ENCODE measurements around the gene UPF1.
"Not testable (repeated sequence)": the region's sequence is repeated elsewhere in the genome, so short reads cannot be mapped to it uniquely, and the experiment has no call there.

Gene UPF1

DNA sequence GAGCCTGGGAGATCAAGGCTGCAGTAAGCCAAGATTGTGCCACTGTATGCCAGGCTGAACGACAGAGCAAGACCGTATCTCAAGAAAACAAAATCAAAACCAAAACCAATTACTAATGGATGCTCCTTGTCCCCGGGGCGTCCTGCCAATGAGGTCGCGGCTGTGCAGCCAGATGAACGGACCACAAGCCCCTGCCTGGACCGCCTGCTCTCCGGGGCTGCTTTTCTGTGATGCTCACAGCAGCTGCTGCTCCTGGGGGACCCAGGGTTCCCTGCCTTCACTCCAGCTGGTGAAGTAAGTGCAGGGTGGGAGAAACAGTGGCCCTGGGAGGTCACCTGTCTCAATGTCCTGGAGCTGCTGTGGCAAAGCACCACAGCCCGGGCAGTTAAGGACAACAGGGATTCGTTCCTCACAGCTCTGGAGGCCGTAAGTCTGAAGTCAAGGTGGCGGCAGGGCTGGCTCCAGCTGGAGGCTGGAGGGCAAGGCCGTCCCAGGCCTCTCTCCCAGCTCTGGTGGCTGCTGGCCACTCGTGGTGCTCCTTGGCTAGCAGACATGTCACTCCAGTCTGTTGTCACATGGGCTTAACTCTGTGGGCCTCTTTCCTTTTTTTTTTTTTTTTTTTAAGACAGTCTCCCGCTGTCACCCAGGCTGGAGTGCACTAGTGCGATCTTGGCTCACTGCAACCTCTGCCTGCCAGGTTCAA, 77.3 kb downstream of the UPF1 start:
- in situ Hi-C loops (cut with MboI; ENCODE audit: low sequenced_read_pairs): no loop called here

DNA sequence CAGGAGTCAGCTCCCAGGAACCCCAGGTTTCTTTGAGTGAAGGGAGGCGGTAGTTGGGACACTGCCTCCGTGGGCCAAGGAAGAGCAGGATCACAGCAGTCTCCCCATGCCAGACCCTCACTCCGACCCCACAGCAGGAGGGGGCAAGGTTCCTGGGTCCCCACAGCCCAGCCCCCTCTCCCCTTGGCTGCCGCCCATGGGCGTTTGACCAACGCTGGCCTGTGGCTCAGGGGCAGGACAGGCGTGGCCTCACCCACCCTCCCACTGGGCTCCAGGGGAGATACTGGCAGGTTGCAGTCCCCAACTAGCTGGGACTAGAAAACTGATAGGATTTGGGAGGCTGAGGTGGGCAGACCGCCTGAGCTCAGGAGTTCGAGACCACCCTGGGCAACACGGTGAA, 78.3 kb downstream of the UPF1 start:
- in situ Hi-C loops (cut with MboI; ENCODE audit: low sequenced_read_pairs): no loop called here

DNA sequence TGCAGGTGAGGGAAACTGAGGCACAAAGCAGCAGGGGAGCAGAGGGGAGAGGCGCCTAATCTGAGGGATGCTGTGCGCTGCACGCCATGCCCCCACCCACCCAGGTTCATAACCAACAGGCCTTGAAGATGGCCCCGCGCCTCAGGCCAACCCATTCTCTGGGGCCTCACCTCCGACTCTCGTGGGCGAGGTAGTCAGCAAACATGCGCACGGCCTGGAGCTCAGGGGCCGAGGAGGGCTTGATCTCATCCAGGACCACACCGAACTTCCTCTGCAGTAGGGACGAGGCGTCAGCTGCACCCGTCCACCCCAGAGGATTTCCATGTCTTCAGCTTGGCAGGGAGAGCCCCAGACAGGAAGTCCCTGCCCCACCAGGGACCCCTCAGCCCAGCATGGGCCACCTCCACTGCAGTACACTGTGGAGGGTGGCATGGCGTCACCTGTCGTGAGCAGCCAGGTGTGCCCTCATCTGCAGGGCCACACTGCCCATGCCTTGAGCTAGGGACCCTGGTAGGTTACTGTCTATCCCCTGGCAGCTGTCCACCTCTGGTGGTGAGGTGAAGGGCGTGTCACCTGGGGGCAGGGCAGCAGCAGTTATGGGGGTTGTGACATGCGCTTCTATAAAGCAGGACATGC, 79.2 kb downstream of the UPF1 start:
- in situ Hi-C loops (cut with MboI; ENCODE audit: low sequenced_read_pairs): no loop called here

DNA sequence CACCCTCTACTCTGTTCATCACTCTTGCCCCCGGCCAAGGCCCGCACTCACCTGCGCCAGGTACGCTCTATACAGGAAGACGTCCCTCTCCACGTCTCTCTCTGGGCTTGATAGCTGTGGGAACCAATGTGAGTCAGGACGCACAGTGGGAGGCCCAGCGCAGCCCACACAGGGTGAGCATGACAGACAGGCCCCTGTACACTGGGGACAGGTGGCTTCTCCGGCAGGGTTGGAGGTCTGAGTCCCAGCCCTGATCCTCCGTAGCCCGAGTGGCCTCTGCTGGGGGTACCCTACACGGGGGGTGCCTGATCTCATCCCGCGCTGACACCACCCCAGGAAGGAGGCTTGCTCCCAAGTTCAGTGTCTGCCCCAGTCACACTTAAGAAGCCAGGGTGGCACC, 81.2 kb downstream of the UPF1 start:
- in situ Hi-C loops (cut with MboI; ENCODE audit: low sequenced_read_pairs): no loop called here

DNA sequence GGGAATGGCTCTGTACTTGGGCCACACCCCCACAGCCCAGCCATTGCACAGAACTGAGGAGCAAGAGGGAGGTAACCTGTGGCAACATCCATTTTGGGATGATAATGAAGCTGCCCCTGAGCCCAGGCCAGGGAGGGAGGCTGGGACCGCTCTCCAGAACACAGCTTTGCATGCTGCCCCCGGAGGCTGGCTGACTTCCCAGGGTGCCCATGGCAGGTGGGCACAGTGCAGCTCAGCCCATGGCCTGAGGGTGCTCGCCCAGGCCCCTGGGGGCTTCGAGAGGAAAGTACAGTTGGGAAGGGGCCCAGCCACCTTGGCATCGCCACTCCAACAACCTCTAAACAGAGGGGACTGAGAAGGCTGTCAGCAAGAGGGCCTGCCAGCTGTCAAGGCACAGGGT, 81.7 kb downstream of the UPF1 start:
- in situ Hi-C loops (cut with MboI; ENCODE audit: low sequenced_read_pairs): no loop called here

DNA sequence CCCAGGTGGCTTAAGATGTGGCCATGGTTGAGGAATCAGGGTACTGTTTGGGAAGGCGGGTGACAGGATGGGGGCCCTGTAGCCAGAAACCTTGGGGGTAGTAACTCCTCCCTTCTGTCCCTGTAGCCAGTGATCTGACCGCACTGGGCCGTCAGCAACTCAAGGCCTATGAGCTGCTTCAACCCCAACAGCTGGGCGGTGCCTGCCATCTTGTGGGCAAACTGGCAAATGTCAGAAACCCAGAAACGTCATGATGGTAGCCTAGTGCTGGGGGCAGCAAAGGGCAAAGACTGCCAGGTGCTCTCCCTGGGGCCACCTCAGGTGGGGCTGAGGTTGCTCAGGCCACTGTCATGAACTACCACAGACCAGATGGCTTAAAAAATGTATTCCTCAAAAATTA, 83.9 kb downstream of the UPF1 start:
- in situ Hi-C loops (cut with MboI; ENCODE audit: low sequenced_read_pairs): no loop called here

DNA sequence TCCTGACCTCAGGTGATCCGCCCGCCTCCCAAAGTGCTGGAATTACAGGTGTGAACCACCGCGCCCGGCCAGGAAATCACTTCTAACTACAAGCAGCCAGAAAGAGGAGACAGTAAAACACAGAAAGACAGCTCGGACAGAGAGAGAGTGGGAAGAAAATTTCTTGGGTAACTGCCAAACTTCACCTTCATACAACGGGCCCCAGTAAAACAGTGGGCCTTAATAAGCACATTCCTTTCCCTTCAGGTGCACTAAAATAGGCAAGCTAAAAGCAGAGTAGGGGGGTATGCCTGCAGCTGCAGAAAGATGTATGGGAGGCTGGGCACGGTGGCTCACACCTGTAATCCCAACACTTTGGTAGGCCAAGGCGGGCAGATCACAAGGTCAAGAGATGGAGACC, 85.8 kb downstream of the UPF1 start:
- in situ Hi-C loops (cut with MboI; ENCODE audit: low sequenced_read_pairs): not testable (repeated sequence)

Data from hTERT RPE-1 (cell line).